GM19452 (cell line): ENCODE results near the gene SPINDOC.
A peak's percentile ranks its signal among the peaks of the same experiment; 100 is the strongest.
"Not testable (repeated sequence)": the region's sequence is repeated elsewhere in the genome, so short reads cannot be mapped to it uniquely, and the experiment has no call there.

ENCODE experiments used
- ATAC-seq: cut with Tn5 transposase; IDR thresholded peaks from one replicate; pipeline ENCODE4 v1.9.1; 2021; ENCODE audit not compliant: unreplicated experiment

The SPINDOC gene

DNA sequence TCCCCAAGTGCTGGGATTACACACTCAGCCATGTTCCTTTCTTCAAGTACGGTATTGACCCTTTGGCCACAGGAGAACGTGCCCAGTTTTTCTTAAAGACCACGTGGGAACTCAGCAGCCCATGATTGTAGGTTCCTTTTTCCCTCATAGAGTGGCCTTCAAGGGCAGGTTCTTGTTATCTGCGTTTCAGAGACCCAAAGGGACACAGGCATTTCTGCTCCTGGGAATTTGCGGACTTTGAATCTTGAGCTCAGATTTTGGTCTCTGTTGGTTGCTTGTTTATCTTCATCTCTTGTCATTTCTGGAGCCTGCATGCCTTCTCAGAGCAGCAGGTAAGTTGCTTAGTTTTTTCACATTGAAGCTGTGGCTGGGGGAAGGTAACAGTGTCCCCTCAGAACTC lies 37.7 kb downstream of the SPINDOC start:
- no peak for ATAC-seq

DNA sequence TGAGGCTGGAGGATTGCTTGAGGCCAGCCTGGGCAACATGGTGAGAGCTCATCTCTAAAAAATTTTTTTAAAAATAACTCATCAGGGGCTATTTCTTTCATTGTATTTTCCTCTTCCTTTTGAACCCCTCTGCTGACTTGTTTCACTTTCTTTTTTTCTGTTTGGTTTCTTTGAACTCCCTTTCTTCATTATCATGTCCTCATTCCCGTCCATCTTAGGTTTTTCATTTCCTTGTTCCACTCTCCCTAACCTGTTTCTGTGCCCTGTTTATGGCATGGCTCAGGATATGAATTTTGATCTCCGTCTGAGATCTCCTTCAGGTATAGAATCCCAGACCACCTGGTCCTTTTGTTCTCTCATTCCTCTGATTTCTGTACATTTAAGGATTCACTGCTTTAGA lies 38.1 kb downstream of the SPINDOC start:
- ATAC-seq = no peak

DNA sequence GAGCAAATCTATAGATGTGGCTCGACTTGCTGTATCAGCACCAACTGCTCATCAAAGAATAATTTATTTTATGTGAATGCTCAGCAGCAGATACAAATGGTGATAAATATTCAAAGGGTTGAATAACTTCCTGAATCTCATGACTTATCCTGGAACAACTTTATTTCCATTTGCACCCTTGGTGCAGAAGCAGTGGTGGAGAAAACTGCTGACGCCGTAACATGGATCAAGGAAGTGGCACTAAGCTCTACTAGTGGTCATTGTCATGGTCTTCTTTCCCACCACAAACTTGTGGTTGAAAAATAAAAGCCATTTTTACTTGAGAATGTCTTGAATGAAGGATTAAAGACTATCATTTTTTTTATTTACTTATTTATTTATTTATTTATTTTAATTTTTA lies 40.2 kb downstream of the SPINDOC start:
- ATAC-seq = no peak

DNA sequence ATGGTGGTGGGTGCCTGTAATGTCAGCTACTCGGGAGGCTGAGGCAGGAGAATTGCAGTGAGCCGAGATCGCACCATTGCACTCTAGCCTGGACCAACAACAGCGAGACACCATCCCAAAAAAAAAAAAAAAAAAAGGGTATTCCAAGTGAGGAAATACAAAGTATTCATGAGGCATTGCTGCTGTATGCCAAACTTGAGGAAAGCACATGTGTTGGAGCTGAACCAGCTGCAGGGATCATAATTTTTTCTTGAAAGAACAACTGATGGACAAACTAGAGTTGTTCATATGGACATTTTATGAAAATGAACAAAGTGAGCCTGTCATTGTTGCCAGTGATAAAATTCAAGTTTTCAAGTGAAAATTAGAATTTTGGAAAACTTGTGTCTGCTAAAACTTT lies 41.4 kb downstream of the SPINDOC start:
- ATAC-seq = no peak

DNA sequence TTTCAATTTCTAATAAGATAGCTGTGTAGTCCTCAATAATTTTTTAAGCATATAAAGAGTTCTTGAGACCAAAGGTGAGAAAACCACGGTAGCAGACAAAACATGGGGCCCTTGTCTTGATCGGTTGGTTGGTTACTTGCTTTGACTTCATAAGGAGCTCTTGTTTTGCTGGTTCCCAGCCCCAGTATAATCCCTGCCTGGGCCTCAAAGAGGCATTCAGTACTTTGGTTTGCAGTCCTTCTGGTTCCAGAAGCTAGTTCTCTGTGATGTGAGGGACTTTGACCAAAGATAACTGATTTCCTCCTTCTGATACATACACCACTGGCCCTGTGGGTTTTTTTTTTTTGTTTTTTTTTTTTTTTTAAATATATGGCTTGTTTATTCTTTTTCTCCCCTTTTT lies 42.7 kb downstream of the SPINDOC start:
- ATAC-seq = no peak

DNA sequence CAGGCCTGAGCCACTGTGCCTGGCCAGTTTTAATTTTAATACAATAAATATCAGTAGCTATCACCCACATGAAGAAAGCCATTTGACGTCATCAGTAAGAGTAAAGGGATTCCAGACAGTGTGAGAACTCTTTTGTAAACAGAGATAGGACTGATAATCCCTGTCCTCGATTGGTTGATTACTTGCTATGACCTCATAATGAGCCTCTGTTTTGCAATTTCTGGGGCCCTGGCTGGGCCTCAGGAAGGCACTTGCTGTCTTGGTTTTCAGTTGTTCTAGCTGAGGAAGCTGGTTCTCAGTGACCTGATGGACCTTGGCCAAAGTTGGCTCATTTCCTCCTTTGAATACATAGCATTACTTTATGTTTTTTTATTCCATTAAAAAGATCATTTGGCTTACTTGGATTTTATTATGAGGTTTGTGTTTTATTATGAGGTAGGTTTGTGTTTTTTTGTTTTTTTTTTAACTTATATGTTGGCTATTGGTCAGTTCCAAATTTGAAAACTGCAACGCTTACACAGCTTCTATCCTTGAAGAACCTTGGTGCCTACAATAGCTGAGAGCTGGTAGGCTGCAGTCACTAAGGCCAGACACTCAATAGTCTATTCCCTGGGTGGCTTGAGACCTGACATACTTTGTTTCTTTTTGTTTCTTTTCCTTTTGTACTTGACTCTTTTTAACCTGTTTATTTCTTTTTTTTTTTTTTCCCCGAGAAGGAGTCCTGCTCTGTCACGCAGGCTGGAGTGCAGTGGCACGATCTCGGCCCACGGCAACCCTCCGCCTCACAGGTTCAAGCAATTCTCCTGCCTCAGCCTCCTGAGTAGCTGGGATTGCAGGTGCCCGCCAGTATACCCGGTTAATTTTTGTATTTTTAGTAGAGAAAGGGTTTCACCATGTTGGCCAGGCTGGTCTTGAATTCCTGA lies 45.6 kb downstream of the SPINDOC start:
- ATAC-seq = no peak

DNA sequence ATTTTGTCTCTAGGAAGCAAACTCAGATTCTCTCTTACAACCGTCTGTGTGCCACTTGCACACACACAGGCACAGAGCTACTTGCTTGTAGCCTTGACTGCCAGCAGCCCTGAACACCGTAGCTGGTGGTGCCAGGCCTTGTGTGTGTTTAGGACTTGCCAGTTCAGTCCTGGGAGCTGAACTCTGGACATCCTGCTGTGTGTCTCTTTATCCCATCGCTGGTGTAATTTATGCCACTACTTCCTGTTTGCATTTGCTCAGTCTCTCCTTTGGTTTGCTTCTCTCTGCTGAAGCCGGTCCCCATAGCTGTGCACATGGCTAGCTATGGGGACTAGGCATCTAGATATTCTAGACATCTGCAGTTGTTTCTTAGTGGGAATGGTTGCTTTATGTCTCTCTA lies 49.7 kb downstream of the SPINDOC start:
- ATAC-seq = no peak

DNA sequence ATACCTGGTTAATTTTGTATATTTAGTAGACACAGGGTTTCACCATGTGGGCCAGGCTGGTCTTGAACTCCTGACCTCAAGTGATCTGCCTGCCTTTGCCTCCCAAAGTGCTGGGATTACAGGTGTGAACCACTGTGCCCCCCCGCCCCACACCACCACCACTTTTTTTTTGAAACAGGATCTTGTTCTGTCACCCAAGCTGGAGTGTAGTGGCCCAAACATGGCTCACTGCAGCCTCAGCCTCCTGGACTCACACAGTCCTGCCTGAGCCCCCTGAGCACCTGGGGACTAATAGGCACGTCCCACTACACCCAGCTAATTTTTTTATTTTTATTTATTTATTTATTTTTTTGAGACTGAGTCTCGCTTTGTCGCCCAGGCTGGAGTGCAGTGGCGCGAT lies 50.4 kb downstream of the SPINDOC start:
- ATAC-seq = not testable (repeated sequence)

DNA sequence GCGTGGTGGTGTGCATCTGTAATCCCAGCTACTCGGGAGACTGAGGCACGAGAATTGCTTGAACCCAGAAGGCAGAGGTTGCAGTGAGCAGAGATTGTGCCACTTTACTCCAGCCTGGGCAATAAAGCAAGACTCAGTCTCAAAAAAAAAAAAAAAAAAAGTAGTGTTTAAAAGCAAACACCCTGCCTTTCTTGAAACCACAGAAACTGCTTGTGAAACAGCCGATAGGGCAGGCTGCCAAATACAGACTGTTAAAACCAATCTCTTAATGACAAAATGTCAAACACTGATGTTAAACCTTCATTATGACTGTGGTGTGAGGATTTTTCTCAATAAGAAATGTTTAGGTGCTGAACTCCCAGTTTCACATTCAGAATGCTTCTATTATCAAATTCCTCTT lies 53.0 kb downstream of the SPINDOC start:
- ATAC-seq = peak; percentile 55

DNA sequence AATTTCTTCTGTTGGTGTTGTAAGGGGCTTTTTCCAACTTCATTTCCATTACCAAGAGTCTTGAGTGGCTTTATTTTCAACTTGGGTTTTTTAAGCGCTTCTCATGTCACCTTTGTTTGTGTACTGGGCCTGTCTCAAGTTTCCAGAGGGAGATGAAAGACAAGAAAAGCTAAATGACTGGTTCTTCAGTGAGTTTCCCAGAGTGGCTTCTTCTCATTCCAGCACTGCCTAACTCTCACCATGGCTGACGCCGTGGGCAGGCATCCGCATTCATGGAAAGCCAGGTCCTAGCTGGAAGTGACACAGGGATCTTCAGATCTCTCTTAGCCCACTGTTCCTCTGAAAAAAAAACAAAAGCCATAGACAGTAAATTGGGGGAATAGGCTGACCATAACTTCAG lies 54.3 kb downstream of the SPINDOC start:
- no peak for ATAC-seq

DNA sequence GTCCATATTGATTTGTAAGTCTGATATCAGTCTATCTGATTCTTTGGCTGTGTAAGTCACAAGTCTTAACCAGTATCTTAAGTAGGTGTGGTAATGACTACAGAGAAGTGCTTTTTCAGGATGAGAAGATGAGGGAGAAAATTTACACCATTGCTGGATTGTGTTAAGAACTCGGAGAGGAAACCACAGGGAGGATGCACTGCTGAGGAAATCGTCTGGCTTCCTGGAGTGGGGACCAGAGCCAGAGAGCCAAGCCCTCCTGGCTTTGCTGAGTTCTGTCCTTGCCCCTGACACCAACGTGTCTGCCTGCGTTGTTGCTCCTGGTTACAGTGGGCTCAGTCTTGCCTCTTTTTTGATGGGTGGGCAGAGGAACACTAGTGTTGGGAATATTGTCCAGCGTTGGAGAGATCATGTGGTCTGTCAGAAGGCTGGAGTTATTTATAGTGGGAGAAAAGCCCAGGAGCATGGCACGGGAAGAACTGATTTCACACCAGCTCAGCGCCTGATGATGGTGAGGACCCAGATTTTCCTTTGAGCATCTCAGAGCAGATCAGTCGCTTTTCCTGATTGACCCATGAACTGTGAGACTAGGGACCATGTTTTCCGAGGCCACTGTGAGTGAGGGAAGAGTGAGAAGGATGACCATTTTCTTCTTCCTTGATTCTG lies 55.3 kb downstream of the SPINDOC start:
- no peak for ATAC-seq

DNA sequence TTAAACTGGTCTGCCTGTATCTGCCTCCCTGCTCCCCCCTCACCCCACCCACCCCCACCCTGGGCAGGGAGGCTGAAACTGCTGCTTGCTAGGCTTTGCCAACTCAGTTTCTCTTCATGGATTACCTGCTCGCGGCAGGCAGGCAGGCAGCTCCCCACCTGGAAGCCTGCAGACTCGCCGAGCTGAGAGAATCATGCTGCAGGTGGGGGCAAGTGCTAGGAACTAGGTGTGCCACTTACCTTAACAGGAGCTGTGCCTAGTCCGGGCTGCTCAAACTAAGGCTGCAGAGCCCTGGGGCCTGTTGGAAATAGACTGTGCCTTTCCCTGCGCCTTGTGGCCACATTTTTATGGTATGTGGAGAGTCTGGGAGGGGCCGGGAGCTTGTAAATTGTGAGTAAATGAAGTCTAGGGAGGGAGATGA lies 55.9 kb downstream of the SPINDOC start:
- ATAC-seq = no peak

DNA sequence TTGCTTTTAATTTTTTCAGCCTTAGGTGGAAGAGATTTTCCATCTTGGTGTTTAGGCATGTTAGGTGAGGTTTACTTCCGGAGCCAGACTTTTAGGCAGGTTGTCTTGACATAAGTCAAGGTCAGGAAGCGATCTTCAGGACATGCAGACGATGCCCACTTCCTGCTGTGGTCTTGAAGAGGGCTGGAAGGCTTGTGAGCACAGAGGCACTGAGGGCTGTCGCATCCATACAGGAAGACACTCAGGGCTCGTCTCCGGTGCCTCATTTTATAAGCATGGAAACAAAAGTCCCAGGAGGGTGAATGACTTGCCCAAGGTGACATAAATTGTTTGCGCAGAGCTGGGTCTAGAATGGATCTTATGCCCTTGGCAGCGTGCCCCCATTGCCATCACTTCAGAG lies 56.4 kb downstream of the SPINDOC start:
- no peak for ATAC-seq

DNA sequence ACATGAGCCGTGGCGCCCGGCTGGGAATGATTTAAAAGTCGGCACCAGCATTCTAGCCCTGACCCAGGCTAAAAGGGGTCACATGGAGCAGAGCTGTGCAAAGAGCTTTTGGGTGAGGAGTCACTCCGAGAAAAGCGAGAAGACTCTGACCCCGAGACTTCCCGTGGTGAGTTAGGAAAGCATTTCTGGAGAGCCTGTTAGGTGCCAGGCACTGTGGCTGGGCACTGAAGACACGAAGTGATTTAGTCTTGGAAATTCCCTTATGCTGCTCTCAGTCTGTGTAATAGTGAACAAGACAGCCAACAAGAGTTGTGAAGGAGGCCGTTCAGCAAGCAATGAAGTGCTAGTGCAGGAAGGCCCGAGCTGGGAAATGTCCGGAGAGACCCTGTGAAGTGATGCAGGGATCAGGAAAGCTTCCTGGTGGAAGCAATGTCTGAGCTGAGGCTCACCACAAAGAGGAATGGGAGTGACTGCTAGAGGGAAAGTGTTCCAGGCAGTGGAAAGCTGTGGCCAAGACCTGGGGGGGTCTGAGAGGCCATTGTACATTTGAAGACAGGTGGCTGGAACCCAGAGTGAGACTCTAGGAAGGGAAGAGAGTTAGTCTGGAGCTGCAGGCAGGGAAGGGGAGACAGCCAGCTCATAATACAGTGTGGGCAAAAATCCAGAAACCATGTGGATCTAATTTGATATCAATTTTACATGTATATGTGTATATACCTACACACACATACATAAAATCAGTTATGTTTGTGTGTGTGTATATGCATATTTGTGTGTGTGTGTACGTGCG lies 57.3 kb downstream of the SPINDOC start:
- ATAC-seq = no peak

DNA sequence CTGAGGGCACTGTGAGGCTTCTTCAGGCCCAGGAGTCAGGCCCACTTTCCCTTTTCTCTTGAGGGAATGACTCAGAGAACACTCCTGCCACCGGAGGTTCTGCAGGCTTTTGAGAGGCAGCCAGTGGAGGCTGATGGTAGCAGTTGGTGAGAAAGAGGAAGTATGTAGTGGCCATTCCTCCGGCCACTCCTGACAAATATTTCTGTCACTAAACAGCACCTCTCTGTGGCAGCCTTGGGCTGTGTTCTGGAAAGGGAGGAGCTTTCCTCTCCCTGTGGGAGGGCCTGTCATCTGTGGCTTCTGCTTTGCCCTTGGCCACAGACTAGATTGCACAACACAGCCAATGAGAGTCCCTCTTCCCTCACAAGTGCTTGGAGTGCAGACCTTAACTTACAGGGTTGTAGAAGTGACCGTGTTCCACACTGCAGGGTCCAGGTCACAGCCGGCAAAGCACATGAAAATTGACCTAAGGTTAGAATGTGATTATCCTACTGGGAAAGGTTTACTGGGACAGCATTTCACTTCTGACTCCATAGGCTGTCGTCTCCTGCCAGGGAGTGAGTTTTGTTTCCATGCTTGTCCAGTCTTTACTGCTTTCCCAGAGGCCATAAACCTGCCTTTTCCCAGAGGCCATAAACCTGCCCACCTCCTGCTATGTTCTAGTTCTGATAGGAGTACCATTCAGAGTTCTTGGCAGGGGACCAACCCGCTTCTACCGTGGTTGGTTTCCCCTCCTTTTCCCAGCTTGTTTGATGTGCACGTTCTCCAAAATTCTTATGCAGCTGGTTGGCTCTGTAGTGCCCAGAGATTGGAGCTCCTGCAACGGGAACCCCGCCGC lies 58.9 kb downstream of the SPINDOC start:
- ATAC-seq = peak; percentile 96

DNA sequence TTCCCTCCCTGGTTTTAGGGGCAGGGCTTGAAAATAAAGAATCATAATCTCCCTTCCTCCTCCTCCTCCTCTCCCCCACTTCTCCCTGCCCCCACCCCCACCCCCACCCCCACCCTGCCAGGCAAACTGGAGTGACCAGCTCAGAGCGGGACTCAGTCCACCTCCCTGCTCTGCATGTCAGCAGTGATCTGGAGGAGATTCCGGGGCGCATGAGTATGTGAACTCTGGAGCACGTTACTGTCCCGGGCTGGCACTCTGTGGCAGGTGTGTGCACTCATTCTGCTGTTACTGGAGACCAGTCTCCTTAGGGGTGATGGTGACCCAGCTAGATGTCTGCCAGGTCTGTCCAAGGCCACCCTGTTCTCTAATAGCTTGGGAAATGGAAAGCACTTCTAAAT lies 59.5 kb downstream of the SPINDOC start:
- no peak for ATAC-seq

DNA sequence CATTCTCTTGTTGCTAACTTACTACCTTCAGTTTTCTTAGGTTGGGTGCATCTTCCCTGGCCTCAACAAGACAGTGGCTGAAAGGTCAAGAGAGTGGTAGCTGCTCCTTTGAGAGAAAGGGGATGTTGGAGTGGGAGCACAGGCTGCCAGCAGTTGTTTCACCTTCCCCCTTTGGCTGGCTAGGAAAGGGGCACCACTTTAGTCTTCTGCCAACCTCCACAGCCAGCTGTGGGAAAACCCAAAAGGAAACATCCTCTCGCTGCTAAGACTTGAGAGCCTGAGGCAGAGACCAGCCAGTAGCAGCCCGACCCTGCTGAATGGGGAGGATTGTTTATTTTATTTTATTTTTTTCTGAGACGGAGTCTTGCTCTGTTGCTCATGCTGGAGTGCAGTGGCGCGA lies 60.1 kb downstream of the SPINDOC start:
- ATAC-seq = no peak

DNA sequence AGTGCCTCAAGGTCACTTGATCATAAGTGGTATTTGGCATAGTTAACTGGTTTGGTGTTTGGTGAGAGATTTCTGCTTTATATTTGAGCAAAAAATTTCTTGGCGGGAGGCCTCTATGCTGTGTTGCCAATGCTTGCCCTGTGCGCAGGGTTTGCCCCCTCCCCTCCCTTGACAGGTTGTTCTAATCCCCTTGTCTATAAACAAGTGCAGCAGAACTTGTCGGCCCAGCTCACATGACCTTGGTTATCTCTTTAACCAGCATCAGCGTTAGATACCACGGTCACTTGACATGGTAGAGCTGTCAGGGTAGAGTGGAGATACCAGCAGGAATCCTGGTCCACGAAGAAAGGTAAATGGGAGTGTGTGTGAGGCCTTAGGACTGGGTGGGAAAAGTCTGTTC lies 61.3 kb downstream of the SPINDOC start:
- no peak for ATAC-seq

DNA sequence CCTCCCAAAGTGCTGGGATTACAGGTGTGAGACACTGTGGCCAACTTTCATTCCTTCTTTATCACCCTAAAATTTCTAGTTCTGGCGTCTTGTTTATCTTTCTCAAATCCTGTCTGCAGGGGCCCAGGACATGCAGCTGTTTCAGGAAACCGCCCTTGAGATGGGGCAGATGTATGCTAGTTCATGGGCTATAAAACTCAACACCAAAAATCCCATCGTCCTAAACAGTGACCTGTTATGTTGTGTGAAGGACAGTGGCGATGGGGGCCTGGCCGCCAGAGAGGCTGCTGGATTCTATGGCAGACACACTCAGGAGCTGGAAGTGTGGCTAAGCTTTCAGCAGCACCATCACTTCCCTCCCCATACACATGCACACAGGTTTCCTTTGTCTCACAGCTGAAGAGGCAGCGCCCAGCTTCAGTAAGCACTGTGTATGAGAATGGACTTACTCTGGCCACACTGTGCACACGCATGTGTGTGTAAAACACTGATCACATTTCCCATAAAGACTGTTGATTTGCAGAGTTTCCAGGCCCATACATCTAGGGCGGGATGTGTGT lies 62.3 kb downstream of the SPINDOC start:
- ATAC-seq = no peak

DNA sequence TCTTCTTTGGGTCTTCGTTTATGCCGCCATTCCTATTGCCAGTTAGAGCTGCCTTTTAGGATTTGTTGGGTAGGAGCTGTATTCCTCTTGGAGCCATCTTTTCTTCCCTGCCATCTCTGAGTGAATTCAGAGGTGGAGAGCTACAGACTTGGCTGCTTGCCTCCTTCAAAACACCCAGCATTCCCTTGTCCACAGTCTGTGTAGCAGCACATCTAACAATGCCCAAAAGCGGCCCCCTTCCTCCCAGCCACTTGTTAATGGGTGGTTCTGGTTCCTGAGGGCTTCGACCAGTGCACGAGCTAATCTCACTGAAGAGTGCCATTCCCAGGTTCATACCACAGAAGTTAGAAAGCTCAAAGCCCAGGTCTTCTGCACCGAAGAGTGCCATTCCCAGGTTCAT lies 63.4 kb downstream of the SPINDOC start:
- ATAC-seq = no peak
